ENCODE results near the gene PLCL2. TPM values are rescaled to one million over a fixed set of nuclear protein-coding genes. Genes with fewer than 3 reads are reported as not detected.

PLCL2 gene
- total RNA-seq, 1 experiment from 2014 or later = 32.1 TPM

DNA sequence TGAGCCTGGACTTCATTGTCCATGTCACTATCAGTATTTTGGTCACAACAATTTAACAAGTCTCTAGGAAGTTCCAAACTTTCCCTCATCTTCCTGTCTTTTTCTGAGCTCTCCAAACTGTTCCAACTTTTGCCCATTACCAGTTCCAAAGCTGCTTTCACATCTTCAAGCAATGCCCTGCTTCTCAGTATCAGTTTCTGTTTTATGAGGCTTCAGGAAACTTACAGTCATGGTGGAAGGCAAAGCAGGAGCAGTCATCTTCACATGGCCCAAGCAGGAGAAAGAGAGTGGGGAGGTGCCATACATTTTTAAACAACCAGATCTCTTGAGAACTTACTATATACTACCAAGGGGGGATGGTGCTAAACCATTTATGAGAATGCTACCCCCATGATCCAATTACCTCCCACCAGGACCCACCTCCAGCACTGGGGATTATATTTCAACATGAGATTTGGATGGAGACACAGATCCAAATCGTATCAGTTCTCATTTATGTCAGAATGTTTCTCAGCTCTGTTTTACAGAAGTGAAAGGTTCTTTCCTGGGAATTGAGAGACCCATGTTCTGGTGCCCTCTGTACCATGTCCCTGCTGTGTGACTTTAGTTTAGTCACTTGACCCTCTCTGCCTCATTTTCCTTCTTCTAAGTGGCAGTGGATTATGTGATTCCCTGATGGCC is 169.7 kb downstream of the PLCL2 start:
- H3K18ac ChIP-seq (ENCODE audit: insufficient read length, low read depth, low read length) = no peak overlapping the region
- H3K4me1 ChIP-seq (ENCODE audit: insufficient read depth, low read length) = no peaks in the 10 kb centered on the region
- H4K20me1 ChIP-seq (ENCODE audit: control insufficient read depth, insufficient read depth, insufficient read length) = no peaks in the 10 kb centered on the region
- TF ChIP-seq, protein P1, sequence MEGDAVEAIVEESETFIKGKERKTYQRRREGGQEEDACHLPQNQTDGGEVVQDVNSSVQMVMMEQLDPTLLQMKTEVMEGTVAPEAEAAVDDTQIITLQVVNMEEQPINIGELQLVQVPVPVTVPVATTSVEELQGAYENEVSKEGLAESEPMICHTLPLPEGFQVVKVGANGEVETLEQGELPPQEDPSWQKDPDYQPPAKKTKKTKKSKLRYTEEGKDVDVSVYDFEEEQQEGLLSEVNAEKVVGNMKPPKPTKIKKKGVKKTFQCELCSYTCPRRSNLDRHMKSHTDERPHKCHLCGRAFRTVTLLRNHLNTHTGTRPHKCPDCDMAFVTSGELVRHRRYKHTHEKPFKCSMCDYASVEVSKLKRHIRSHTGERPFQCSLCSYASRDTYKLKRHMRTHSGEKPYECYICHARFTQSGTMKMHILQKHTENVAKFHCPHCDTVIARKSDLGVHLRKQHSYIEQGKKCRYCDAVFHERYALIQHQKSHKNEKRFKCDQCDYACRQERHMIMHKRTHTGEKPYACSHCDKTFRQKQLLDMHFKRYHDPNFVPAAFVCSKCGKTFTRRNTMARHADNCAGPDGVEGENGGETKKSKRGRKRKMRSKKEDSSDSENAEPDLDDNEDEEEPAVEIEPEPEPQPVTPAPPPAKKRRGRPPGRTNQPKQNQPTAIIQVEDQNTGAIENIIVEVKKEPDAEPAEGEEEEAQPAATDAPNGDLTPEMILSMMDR (conservative IDR thresholded peaks at IDR 0.05) = no peak
- no peak overlapping the region for H3K9ac ChIP-seq (ENCODE audit: extremely low read depth, insufficient read length, low read length)
- H3K56ac ChIP-seq (ENCODE audit: insufficient read length, low read depth, low read length) = no peak overlapping the region
- Mint-ChIP-seq H3K4me1 (peaks cover 3 to 15% of the 10 kb centered on the region in 2 experiments; a peak in 3 of 4 replicates), H3K27me3 (ENCODE audit: low read depth) (no peaks in the 10 kb centered on the region), H3K36me3 (ENCODE audit: insufficient read depth in 1 of 3, low read depth in 3 of 3) (peaks cover 2 to 29% (median 17%) of the 10 kb centered on the region in 3 experiments; a peak in 5 of 7 replicates), H3K27ac (peak overlapping the region in 1 of 3 experiments; percentile 49; a peak in 1 of 7 replicates), H3K9me3 (peaks cover 0 to 7% of the 10 kb centered on the region in 2 experiments; a peak in 3 of 5 replicates), H3K4me3 (no peak overlapping the region)
- H4K91ac ChIP-seq (ENCODE audit: insufficient read length, low read depth, low read length) = no peak overlapping the region
- no peak overlapping the region for H4K8ac ChIP-seq (replicated peaks; ENCODE audit: insufficient read length, low read depth, low read length)
- H3K27me3 ChIP-seq (ENCODE audit: insufficient read depth, low read length) = no peaks in the 10 kb centered on the region
- H3K14ac ChIP-seq (ENCODE audit: insufficient read depth, low read length) = no peak overlapping the region
- no peaks in the 10 kb centered on the region for H3K79me1 ChIP-seq (ENCODE audit: insufficient read depth, low read depth, low read length, poor library complexity, severe bottlenecking)
- H2BK15ac ChIP-seq (ENCODE audit: low read depth, low read length) = no peak overlapping the region
- no peak overlapping the region for H3K27ac ChIP-seq (ENCODE audit: insufficient read length, low read depth, low read length)
- H4K5ac ChIP-seq (ENCODE audit: insufficient read length, low read depth, low read length) = no peak overlapping the region
- no peak overlapping the region for H3T11ph ChIP-seq (ENCODE audit: low read length)
- H2BK12ac ChIP-seq (ENCODE audit: insufficient read length, low read depth, low read length) = no peak overlapping the region
- H3K9me3 ChIP-seq (ENCODE audit: control insufficient read depth, low read depth, low read length) = no peaks in the 10 kb centered on the region
- H3K4me2 ChIP-seq (ENCODE audit: insufficient read depth, insufficient read length, low read length) = no peak overlapping the region
- H3K23ac ChIP-seq (ENCODE audit: insufficient read length, low read depth, low read length) = no peak overlapping the region
- no peak overlapping the region for H2AK5ac ChIP-seq (ENCODE audit: insufficient read length, low read length)
- no CpG with 5 or more reads among the region's 1 CpG for WGBS (ENCODE audit: extremely low coverage, insufficient read length, low lambda C conversion rate)
- no peaks in the 10 kb centered on the region for H3K23me2 ChIP-seq (ENCODE audit: insufficient read length, low read depth, low read length, poor library complexity, severe bottlenecking)
- H3K79me2 ChIP-seq (ENCODE audit: insufficient read depth, low read length) = no peaks in the 10 kb centered on the region
- no peak overlapping the region for H2BK5ac ChIP-seq (ENCODE audit: insufficient read length, low read length)
- no peak overlapping the region for H2BK120ac ChIP-seq (ENCODE audit: low read depth, low read length, poor library complexity, severe bottlenecking)
- H2AFZ ChIP-seq (ENCODE audit: low read length) = no peak overlapping the region
- H3K4ac ChIP-seq (ENCODE audit: low read depth, low read length) = no peak overlapping the region
- DNase-seq = no peak
- no peak overlapping the region for H2BK20ac ChIP-seq (ENCODE audit: low read depth, low read length, poor library complexity, severe bottlenecking)
